ENCODE measurements around the gene MPG.

DNA sequence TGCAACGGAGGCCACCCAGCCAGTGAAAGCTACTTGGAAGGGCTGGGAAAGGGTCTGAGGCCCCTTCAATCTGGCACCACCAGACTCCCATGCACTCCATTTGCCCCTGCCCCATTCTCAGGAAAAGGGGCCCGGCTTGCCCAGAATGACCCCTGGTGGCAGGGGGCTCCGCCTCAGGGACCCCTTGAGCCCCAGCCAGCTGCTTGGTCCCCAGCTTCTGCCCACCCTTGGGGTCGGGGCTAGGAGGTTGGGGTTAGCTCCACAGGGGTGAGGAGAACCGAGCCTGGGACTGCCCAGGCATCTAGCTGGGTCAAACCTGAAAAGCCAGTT lies 6.8 kb upstream of the MPG start:
- TF ChIP-seq, protein P1, sequence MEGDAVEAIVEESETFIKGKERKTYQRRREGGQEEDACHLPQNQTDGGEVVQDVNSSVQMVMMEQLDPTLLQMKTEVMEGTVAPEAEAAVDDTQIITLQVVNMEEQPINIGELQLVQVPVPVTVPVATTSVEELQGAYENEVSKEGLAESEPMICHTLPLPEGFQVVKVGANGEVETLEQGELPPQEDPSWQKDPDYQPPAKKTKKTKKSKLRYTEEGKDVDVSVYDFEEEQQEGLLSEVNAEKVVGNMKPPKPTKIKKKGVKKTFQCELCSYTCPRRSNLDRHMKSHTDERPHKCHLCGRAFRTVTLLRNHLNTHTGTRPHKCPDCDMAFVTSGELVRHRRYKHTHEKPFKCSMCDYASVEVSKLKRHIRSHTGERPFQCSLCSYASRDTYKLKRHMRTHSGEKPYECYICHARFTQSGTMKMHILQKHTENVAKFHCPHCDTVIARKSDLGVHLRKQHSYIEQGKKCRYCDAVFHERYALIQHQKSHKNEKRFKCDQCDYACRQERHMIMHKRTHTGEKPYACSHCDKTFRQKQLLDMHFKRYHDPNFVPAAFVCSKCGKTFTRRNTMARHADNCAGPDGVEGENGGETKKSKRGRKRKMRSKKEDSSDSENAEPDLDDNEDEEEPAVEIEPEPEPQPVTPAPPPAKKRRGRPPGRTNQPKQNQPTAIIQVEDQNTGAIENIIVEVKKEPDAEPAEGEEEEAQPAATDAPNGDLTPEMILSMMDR (IDR thresholded peaks at IDR 0.05; ENCODE audit: borderline replicate concordance, extremely low read depth, low read length, poor library complexity, severe bottlenecking) = no peak
- no peak for TF ChIP-seq EZH2 (IDR thresholded peaks at IDR 0.05; ENCODE audit: borderline replicate concordance, low read depth, low read length, severe bottlenecking)
